Stomach smooth muscle (tissue), 2 donors: Measurements from ENCODE around the gene TCEAL9.
A peak's percentile ranks its signal among the peaks of the same experiment; 100 is the strongest.
"Not testable (repeated sequence)": the region's sequence is repeated elsewhere in the genome, so short reads cannot be mapped to it uniquely, and the experiment has no call there.

Experiments
- H3K27ac ChIP-seq: one replicate; pipeline ENCODE4 v1.7.0; 2013; ENCODE audit warnings: mild to moderate bottlenecking, low read length, inconsistent platforms
- H3K27me3 ChIP-seq, 2 donors: one replicate each; pipeline ENCODE4 v1.7.0; 2013; ENCODE audit warnings: low read length in 2 of 2; ENCODE audit not compliant: insufficient read depth in 2 of 2, control insufficient read depth in 1 of 2
- H3K36me3 ChIP-seq, 2 donors: one replicate each; pipeline ENCODE4 v1.7.0; 2013; ENCODE audit warnings: low read length in 2 of 2; ENCODE audit not compliant: control insufficient read depth in 2 of 2, insufficient read depth in 2 of 2
- H3K4me1 ChIP-seq: one replicate; pipeline ENCODE4 v1.7.0; 2013; ENCODE audit warnings: low read length; ENCODE audit not compliant: control insufficient read depth, insufficient read depth
- H3K4me3 ChIP-seq, 2 donors: one replicate each; pipeline ENCODE4 v1.7.0; 2013; ENCODE audit warnings: low read length in 2 of 2
- H3K9ac ChIP-seq, 2 donors: one replicate each; pipeline ENCODE4 v1.7.0; 2013; ENCODE audit warnings: low read length in 2 of 2, mild to moderate bottlenecking in 1 of 2
- H3K9me3 ChIP-seq, 2 donors: one replicate each; pipeline ENCODE4 v1.7.0; 2013; ENCODE audit warnings: low read length in 2 of 2; ENCODE audit not compliant: control insufficient read depth in 2 of 2
- donor health status: healthy.
- donor health status: Pancreatic carcinoma.

TCEAL9 gene

DNA sequence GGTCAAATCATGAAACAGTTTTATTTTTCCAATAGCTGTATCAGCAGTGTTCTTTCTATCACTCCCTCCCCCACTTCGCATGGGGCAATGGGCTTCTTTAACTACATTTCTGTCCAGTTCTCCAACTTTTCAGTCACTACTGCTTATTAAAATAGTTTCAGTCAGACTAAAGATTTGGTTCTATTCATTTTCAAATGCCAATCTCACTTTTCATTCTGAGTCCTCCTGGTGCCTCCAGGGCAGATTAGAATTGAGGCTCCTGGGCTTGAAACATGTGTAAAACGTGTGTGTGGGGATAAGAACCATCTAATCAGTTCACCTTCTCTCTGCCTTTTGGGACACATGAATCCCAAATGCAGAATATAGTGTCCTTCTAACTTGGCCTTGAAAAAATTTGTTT is 16.6 kb downstream of the TCEAL9 start:
- no peak overlapping the region for H3K27ac ChIP-seq
- H3K27me3 ChIP-seq, result no peaks in the 10 kb centered on the region

DNA sequence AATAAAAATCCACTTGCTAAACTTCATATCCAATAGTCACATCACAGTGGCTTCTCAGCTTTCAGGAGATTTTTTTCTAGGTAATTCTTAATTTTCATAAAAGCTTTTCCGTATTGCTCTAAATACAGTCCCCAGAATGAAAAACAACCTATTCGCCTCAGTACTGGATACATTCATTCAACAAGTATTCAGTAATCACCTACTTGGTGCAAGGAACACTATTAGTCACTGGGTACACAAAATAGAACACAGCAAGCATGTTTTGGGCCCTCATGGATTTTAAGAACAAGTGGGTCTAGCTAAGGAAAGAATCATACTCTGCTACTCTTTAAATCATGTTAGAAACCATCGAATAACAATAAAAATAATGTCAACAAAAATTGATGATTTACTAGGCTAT is 17.3 kb downstream of the TCEAL9 start:
- no peaks in the 10 kb centered on the region for H3K9me3 ChIP-seq
- H3K36me3 ChIP-seq, result no peaks in the 10 kb centered on the region
- H3K4me3 ChIP-seq, result no peak overlapping the region
- H3K27me3 ChIP-seq, result peaks cover 0 to 1% of the 10 kb centered on the region in 2 donors
- no peak overlapping the region for H3K27ac ChIP-seq
- H3K4me1 ChIP-seq, result peaks cover 3% of the 10 kb centered on the region
- no peak overlapping the region for H3K9ac ChIP-seq

More for the DNA sequence above, 16.6 kb downstream of the TCEAL9 start:
- Histone ChIP-seq H3K9ac (no peak overlapping the region), H3K36me3 (no peaks in the 10 kb centered on the region), H3K4me3 (no peak overlapping the region), H3K9me3 (no peaks in the 10 kb centered on the region), H3K4me1 (peaks cover 3% of the 10 kb centered on the region)

DNA sequence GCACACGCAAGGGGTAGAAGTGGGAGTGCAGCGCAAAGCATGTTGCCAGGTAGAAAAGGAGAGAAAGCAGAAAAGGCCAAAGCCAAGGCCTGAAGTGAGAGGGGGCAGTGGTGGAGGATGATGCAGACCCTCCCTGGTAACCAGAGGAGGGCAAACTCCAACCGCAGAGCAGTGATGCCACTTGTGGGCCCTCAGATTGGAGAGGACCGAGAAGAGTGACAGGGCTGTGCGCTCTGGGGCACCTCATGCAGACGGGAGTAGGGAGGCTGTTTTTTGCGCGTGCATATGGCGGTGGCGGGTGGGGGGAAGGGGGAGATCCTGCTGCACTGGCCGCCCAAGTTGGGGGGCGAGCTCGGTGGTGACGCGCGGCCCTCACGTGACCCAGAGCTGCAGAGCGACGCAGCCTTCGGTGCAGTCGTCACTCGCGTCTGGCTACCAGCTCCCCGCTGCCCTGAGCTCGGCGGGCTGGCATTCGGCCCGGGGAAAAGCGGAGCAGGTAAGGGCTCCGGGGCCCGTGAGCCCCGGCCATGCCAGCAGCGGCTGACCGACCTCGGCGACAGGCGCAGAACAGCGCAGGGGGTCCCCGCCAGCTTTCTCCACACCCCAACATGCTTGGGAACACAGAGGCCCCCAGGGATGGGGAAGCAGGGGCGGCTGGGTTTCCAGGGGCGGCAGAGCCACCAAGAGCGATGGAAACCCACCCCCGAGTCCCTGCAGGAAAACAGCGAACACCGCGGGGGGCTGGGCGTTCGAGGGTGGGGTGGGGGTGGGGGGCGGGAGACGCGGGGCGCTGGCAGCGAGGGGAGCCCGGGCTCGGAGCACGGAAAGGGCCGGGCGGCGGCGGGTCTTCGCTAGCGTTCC is 20.0 kb downstream of the TCEAL9 start, which contains the start of gene BEX3:
Gene BEX3, plus strand, starts transcription at position 421 of the 861 bp plus-strand sequence. CDS start 984 bp downstream, outside the sequence.
- Histone ChIP-seq H3K9ac (peak within 1 kb of the TSS; percentile 57 to 69), H3K27ac (peak within 1 kb of the TSS; percentile 41), H3K9me3 (no peaks in the 10 kb centered on the region), H3K4me1 (peaks cover 3% of the 10 kb centered on the region), H3K4me3 (peak within 1 kb of the TSS; percentile 63 to 76), H3K36me3 (no peaks in the 10 kb centered on the region), H3K27me3 (peaks cover 0 to 3% of the 10 kb centered on the region in 2 donors)

DNA sequence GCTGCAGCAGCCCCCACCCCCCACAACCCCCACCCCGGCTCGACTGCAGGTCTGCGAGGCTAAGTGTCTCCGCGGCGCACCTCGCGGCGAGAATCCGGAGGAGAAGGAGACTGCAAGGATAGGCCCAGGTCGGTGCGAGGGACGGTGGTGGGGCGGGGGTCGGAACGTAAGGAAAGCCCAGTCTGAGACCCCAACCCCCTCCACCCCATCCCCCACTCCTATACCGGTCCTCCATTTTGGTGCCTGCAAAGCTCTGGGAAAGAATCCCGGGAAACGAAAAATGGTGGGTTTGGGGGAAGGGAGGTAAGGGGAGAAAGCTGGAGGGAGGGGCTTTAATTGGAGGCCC is 20.6 kb downstream of the TCEAL9 start:
- Histone ChIP-seq H3K4me1 (peaks cover 3% of the 10 kb centered on the region), H3K27ac (no peak overlapping the region), H3K4me3 (peak overlapping the region; percentile 51 to 76), H3K36me3 (no peaks in the 10 kb centered on the region), H3K27me3 (peaks cover 0 to 3% of the 10 kb centered on the region in 2 donors), H3K9me3 (no peaks in the 10 kb centered on the region), H3K9ac (peak overlapping the region; percentile 36 to 41)

DNA sequence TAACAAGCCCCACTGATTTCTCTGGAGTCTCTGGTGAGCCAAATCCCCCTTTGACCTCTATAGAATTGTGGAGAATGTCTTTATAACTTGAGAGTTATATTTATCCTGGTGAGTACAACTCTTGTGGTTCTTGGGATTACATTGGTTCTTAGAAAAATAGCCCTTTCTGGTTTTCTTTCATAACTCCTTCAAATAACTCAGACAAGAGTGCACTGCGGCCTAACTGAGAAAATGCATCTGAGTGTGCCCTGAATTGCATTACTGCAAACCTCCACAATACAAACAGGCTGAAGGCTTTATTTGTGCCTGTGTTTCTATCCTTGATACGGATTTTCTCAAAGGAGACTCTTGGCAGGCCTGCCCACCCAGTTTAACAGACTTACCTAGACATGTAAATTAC is 22.7 kb downstream of the TCEAL9 start:
- Histone ChIP-seq H3K4me3 (no peak overlapping the region), H3K27ac (no peak overlapping the region), H3K4me1 (peaks cover 3% of the 10 kb centered on the region), H3K27me3 (peaks cover 0 to 3% of the 10 kb centered on the region in 2 donors), H3K9ac (no peak overlapping the region), H3K36me3 (no peaks in the 10 kb centered on the region), H3K9me3 (no peaks in the 10 kb centered on the region)

DNA sequence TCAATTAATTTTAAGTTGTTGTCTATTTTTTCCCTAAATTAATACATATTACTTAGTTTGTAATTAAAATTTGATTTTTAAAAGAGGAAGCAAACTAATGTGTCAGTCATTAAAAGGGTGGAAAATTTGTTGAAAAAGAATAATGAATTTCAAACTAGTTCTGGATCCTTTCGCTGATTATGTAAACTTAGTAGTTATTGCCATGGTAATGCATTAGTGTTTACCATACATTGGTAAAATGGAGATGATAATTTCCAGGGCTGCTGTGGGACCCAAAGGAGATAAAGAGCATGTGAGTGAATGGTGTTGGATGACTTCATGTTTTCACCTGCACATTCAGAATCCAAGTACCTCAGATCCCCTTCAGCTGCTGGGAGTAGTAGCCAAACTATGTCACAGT is 26.6 kb downstream of the TCEAL9 start:
- H3K9me3 ChIP-seq, result no peaks in the 10 kb centered on the region
- no peak overlapping the region for H3K27ac ChIP-seq
- no peak overlapping the region for H3K4me3 ChIP-seq
- no peaks in the 10 kb centered on the region for H3K4me1 ChIP-seq
- H3K36me3 ChIP-seq, result no peaks in the 10 kb centered on the region
- H3K27me3 ChIP-seq, result peaks cover 0 to 3% of the 10 kb centered on the region in 2 donors
- no peak overlapping the region for H3K9ac ChIP-seq

DNA sequence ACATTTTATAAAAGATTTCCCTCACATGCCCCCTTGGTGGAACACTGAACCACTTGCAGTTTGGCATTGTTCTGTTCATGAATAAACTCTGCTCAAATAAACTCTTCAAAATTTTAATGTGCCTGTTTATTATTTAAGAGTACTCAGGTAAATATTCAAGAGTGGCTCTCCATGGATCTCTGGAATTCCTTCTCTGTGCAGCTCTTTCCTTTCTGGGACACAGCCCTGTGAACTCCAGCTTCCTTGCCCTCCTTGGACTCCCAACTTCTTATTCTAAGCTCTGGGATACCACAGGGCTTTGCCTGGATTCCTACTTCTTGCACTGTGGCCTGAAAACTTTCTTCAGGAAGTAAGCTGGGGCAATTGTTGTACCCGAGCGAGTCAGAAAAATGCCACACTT is 28.4 kb downstream of the TCEAL9 start:
- Histone ChIP-seq H3K27ac (no peak overlapping the region), H3K4me3 (no peak overlapping the region), H3K9me3 (no peaks in the 10 kb centered on the region), H3K36me3 (no peaks in the 10 kb centered on the region), H3K27me3 (peaks cover 0 to 4% of the 10 kb centered on the region in 2 donors), H3K9ac (no peak overlapping the region), H3K4me1 (no peaks in the 10 kb centered on the region)

DNA sequence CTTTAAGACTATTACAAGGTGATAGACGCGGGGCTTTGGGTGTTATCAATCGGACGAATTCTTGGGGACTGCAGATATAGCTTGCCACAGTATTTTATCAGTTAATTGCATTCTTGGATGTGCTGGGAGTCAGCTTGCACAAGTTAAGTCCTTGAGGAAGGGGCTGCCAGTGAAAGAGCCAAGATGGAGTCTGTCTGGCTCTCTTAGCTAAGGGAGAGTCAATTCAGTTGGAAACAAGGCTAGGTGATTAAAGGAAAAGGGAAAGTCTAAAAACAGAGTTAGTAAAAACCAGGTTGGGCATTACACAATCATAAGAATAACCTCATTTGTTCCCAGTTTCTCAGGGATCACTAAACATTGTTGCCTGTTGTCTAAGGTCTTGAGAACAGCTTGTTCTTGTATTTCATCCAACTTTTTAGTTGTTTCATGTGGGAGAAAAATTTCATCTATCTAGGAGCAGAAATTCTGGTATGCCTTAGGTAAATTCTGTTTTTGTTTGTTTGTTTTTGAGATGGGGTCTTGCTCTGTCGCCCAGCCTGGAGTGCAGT is 29.1 kb downstream of the TCEAL9 start:
- H3K27me3 ChIP-seq, H3K9me3 ChIP-seq, H3K27ac ChIP-seq, H3K9ac ChIP-seq, H3K4me3 ChIP-seq, H3K36me3 ChIP-seq, H3K4me1 ChIP-seq: not testable (repeated sequence)

DNA sequence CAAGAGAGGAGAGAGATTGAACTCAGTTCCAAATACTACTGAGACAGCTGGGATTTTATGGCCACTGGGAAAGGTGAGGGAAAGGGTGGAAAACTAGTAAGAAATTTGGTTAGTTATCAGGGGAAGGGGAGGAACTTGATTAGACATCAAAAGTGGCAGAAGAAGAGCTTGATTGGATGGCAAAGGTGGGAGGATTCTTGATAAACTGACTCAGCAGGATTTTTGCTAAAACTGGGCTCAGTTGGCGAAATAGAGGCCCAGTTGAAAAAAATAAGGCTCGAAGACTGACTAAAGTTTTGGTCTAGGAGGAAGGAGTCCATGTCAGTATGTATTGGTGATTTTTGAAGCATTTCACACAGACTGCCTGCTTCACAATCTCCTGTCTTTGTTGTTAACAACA is 30.0 kb downstream of the TCEAL9 start:
- Histone ChIP-seq H3K4me3 (no peak overlapping the region), H3K27me3 (peaks cover 0 to 4% of the 10 kb centered on the region in 2 donors), H3K36me3 (no peaks in the 10 kb centered on the region), H3K4me1 (no peaks in the 10 kb centered on the region), H3K9ac (no peak overlapping the region), H3K9me3 (no peaks in the 10 kb centered on the region), H3K27ac (no peak overlapping the region)

DNA sequence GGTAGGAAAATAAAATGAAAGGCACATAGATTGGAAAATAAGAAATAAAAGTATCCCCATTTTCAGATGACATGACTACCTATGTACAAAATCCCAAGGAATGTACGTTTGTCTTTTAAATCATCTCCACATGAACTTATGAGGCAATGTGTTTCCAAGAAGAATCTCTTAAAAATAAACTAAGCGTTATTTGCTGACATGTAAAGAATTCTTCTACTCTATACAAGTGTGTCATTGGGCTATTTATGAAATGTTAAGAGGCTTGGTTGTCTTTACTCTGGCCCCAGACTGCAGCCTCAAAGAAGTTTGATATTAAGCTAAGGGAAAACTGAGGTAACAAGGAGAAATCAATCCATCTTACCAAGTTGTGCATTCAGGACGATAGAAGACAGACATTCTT is 37.2 kb downstream of the TCEAL9 start:
- H3K27ac ChIP-seq, result no peak overlapping the region
- H3K4me1 ChIP-seq, result no peaks in the 10 kb centered on the region
- no peak overlapping the region for H3K9ac ChIP-seq
- peaks cover 0 to 15% of the 10 kb centered on the region in 2 donors for H3K27me3 ChIP-seq
- H3K9me3 ChIP-seq, result peaks cover 0 to 5% of the 10 kb centered on the region in 2 donors
- H3K4me3 ChIP-seq, result no peak overlapping the region
- no peaks in the 10 kb centered on the region for H3K36me3 ChIP-seq

DNA sequence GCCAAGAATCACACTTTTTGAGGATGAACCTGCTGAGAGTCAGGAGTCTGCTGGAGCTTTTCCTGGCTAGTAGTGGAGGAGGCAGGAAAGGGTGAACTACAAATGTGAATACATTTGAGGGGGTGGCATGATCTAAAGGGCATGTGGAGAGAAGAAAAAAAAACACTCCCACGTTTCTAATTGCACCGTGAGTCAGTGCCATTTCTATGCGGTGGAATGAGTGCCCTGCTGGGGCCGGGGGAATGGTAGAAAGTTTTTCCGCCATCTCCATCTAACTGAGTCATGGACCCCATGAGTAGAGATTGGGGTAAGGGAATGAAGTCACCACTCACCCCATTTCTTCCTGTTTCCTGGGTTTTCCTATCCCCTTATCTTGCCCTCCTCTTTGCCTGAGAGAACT is 39.9 kb downstream of the TCEAL9 start:
- Histone ChIP-seq H3K9ac (no peak overlapping the region), H3K27ac (no peak overlapping the region), H3K4me1 (no peaks in the 10 kb centered on the region), H3K9me3 (peaks cover 0 to 5% of the 10 kb centered on the region in 2 donors), H3K4me3 (no peak overlapping the region), H3K36me3 (no peaks in the 10 kb centered on the region), H3K27me3 (peaks cover 0 to 15% of the 10 kb centered on the region in 2 donors)
